Activated naive CD8-positive, alpha-beta T cell treated with anti-CD3 and anti-CD28 coated beads, Interleukin-2, amount 50 U/mL, for 24 hours (primary cell): Measurements from ENCODE around the gene SPOPL.
A peak's percentile ranks its signal among the peaks of the same experiment; 100 is the strongest.

ENCODE experiments used
- ATAC-seq: fragments of 150-1000 bp; cut with Tn5 transposase; one replicate; pipeline ENCODE4 v1.10.0; 2021
- DNase-seq: peaks from one replicate; pipeline ENCODE4 v3.0.0; 2021
- H3K27ac Mint-ChIP-seq: one replicate; pipeline ENCODE4 v1.8.0; 2021; ENCODE audit warnings: mild to moderate bottlenecking, mixed read lengths
- H3K27me3 Mint-ChIP-seq: one replicate; pipeline ENCODE4 v1.8.0; 2021; ENCODE audit warnings: mixed read lengths
- H3K36me3 Mint-ChIP-seq: one replicate; pipeline ENCODE4 v1.8.0; 2021; ENCODE audit warnings: low read depth, mixed read lengths
- H3K4me1 Mint-ChIP-seq: one replicate; pipeline ENCODE4 v1.8.0; 2021; ENCODE audit warnings: mixed read lengths
- H3K4me3 Mint-ChIP-seq: one replicate; pipeline ENCODE4 v1.8.0; 2021; ENCODE audit warnings: mild to moderate bottlenecking, moderate library complexity, mixed read lengths
- H3K9me3 Mint-ChIP-seq: one replicate; pipeline ENCODE4 v1.8.0; 2021; ENCODE audit warnings: mixed read lengths

SPOPL gene

GRCh38 chr2:138485019-138485418 lies 16.6 kb upstream of the SPOPL start:
- H3K9me3 Mint-ChIP-seq, result no peaks in the 10 kb centered on the region
- H3K36me3 Mint-ChIP-seq, result peaks cover 5% of the 10 kb centered on the region
- ATAC-seq (no peak), DNase-seq (no peak)
- no peaks in the 10 kb centered on the region for H3K4me1 Mint-ChIP-seq
- H3K4me3 Mint-ChIP-seq, result no peak overlapping the region
- no peaks in the 10 kb centered on the region for H3K27me3 Mint-ChIP-seq
- H3K27ac Mint-ChIP-seq, result no peak overlapping the region

- H3K27me3 Mint-ChIP-seq, result no peaks in the 10 kb centered on the region
- H3K4me1 Mint-ChIP-seq, result no peaks in the 10 kb centered on the region
- H3K36me3 Mint-ChIP-seq, result peaks cover 4% of the 10 kb centered on the region
- no peak for DNase-seq
- no peaks in the 10 kb centered on the region for H3K9me3 Mint-ChIP-seq
- ATAC-seq, result no peak
- H3K27ac Mint-ChIP-seq, result no peak overlapping the region
- H3K4me3 Mint-ChIP-seq, result no peak overlapping the region
Measured at GRCh38 chr2:138486363-138487198, 15.0 kb upstream of the SPOPL start.

- Mint-ChIP-seq H3K4me1 (peaks cover 23% of the 10 kb centered on the region), H3K4me3 (no peak overlapping the region), H3K27ac (no peak overlapping the region), H3K9me3 (no peaks in the 10 kb centered on the region), H3K27me3 (no peaks in the 10 kb centered on the region), H3K36me3 (peaks cover 10% of the 10 kb centered on the region)
- no peak for DNase-seq
- ATAC-seq, result no peak
Measured at GRCh38 chr2:138490673-138491494, 10.7 kb upstream of the SPOPL start.

GRCh38 chr2:138491495-138491862 lies 10.1 kb upstream of the SPOPL start:
- ATAC-seq, result no peak
- Mint-ChIP-seq H3K36me3 (peaks cover 14% of the 10 kb centered on the region), H3K27ac (no peak overlapping the region), H3K27me3 (no peaks in the 10 kb centered on the region), H3K9me3 (no peaks in the 10 kb centered on the region), H3K4me1 (peaks cover 23% of the 10 kb centered on the region), H3K4me3 (no peak overlapping the region)
- no peak for DNase-seq

GRCh38 chr2:138492160-138492559 lies 9.4 kb upstream of the SPOPL start:
- DNase-seq (no peak), ATAC-seq (no peak)
- Mint-ChIP-seq H3K27me3 (no peaks in the 10 kb centered on the region), H3K4me1 (peaks cover 23% of the 10 kb centered on the region), H3K4me3 (no peak overlapping the region), H3K27ac (no peak overlapping the region), H3K9me3 (no peaks in the 10 kb centered on the region), H3K36me3 (peaks cover 14% of the 10 kb centered on the region)

GRCh38 chr2:138493334-138493733 lies 8.2 kb upstream of the SPOPL start:
- Mint-ChIP-seq H3K9me3 (no peaks in the 10 kb centered on the region), H3K27me3 (no peaks in the 10 kb centered on the region), H3K27ac (peak overlapping the region; percentile 15), H3K36me3 (peaks cover 14% of the 10 kb centered on the region), H3K4me3 (no peak overlapping the region), H3K4me1 (peaks cover 23% of the 10 kb centered on the region)
- no peak for DNase-seq
- ATAC-seq, result no peak

GRCh38 chr2:138494265-138494966 lies 7.2 kb upstream of the SPOPL start:
- DNase-seq (no peak), ATAC-seq (peak; percentile 70)
- no peak overlapping the region for H3K4me3 Mint-ChIP-seq
- no peaks in the 10 kb centered on the region for H3K27me3 Mint-ChIP-seq
- no peaks in the 10 kb centered on the region for H3K9me3 Mint-ChIP-seq
- no peak overlapping the region for H3K27ac Mint-ChIP-seq
- H3K36me3 Mint-ChIP-seq, result peaks cover 14% of the 10 kb centered on the region
- H3K4me1 Mint-ChIP-seq, result peaks cover 23% of the 10 kb centered on the region

GRCh38 chr2:138495384-138495783 lies 6.2 kb upstream of the SPOPL start:
- ATAC-seq (no peak), DNase-seq (no peak)
- Mint-ChIP-seq H3K36me3 (peaks cover 14% of the 10 kb centered on the region), H3K27me3 (no peaks in the 10 kb centered on the region), H3K4me1 (peaks cover 27% of the 10 kb centered on the region), H3K9me3 (no peaks in the 10 kb centered on the region), H3K27ac (no peak overlapping the region), H3K4me3 (no peak overlapping the region)

GRCh38 chr2:138496096-138496651 lies 5.4 kb upstream of the SPOPL start:
- H3K4me1 Mint-ChIP-seq, result peaks cover 32% of the 10 kb centered on the region
- H3K27ac Mint-ChIP-seq, result no peak overlapping the region
- ATAC-seq (no peak), DNase-seq (no peak)
- H3K27me3 Mint-ChIP-seq, result no peaks in the 10 kb centered on the region
- no peaks in the 10 kb centered on the region for H3K9me3 Mint-ChIP-seq
- H3K4me3 Mint-ChIP-seq, result no peak overlapping the region
- H3K36me3 Mint-ChIP-seq, result peaks cover 14% of the 10 kb centered on the region

GRCh38 chr2:138497294-138497693 lies 4.3 kb upstream of the SPOPL start:
- Mint-ChIP-seq H3K27ac (no peak overlapping the region), H3K9me3 (no peaks in the 10 kb centered on the region), H3K36me3 (peaks cover 14% of the 10 kb centered on the region), H3K4me3 (no peak overlapping the region), H3K27me3 (no peaks in the 10 kb centered on the region), H3K4me1 (peaks cover 34% of the 10 kb centered on the region)
- no peak for DNase-seq
- no peak for ATAC-seq

- Mint-ChIP-seq H3K27me3 (no peaks in the 10 kb centered on the region), H3K27ac (no peak overlapping the region), H3K36me3 (peaks cover 16% of the 10 kb centered on the region), H3K9me3 (no peaks in the 10 kb centered on the region), H3K4me3 (peak overlapping the region; percentile 83), H3K4me1 (peaks cover 35% of the 10 kb centered on the region)
- DNase-seq (no peak), ATAC-seq (no peak)
Measured at GRCh38 chr2:138499684-138500083, 1.9 kb upstream of the SPOPL start.

GRCh38 chr2:138500592-138501424 lies 762 bp upstream of the SPOPL start:
- DNase-seq (peak; percentile 21), ATAC-seq (no peak)

GRCh38 chr2:138502255-138503086 lies 901 bp downstream of the SPOPL start:
- Mint-ChIP-seq H3K4me1 (peaks cover 48% of the 10 kb centered on the region), H3K27me3 (no peaks in the 10 kb centered on the region), H3K27ac (peak overlapping the region; percentile 99), H3K9me3 (no peaks in the 10 kb centered on the region), H3K36me3 (peaks cover 14% of the 10 kb centered on the region), H3K4me3 (peak overlapping the region; percentile 100)
- ATAC-seq, result no peak
- DNase-seq, result no peak

More at GRCh38 chr2:138500592-138501424, 762 bp upstream of the SPOPL start:
- H3K9me3 Mint-ChIP-seq, result no peaks in the 10 kb centered on the region
- H3K27me3 Mint-ChIP-seq, result no peaks in the 10 kb centered on the region
- peak overlapping the region; percentile 83 for H3K4me3 Mint-ChIP-seq
- peak overlapping the region; percentile 87 for H3K27ac Mint-ChIP-seq
- peaks cover 34% of the 10 kb centered on the region for H3K4me1 Mint-ChIP-seq
- H3K36me3 Mint-ChIP-seq, result peaks cover 10% of the 10 kb centered on the region
